NB4 (cell line): Measurements from ENCODE around the gene FBLN7.
A peak's percentile ranks its signal among the peaks of the same experiment; 100 is the strongest.
"Not testable (repeated sequence)": the region's sequence is repeated elsewhere in the genome, so short reads cannot be mapped to it uniquely, and the experiment has no call there.

Experiments
- DNase-seq: peaks from one replicate; pipeline ENCODE4 v3.0.0; 2010; ENCODE audit warnings: low read depth
- H3K4me3 ChIP-seq: one replicate; pipeline ENCODE4 v1.5.1; 2011; ENCODE audit warnings: mild to moderate bottlenecking, low read depth, low read length, moderate library complexity
- CTCF ChIP-seq: IDR thresholded peaks from one replicate; pipeline ENCODE4 v1.5.1; 2012; ENCODE audit warnings: low read depth, low read length
- MAX ChIP-seq: IDR thresholded peaks from 2 replicates; pipeline ENCODE4 v1.6.1; 2011; ENCODE audit warnings: low read depth, low read length
- MYC ChIP-seq: IDR thresholded peaks from 2 replicates; pipeline ENCODE4 v1.6.1; 2011; ENCODE audit warnings: low read depth, low read length
- POLR2A ChIP-seq: IDR thresholded peaks from 2 replicates; pipeline ENCODE4 v1.6.1; 2011; ENCODE audit warnings: mild to moderate bottlenecking; ENCODE audit not compliant: insufficient read length; ENCODE audit errors: extremely low read depth

FBLN7 gene

GRCh38 chr2:112129060-112129459 lies 9.1 kb upstream of the FBLN7 start:
- no peak for TF ChIP-seq CTCF
- TF ChIP-seq POLR2A: no peak
- no peak for TF ChIP-seq MYC
- TF ChIP-seq MAX: no peak
- DNase-seq: no peak
- H3K4me3 ChIP-seq: no peak overlapping the region

- TF ChIP-seq CTCF (no peak), MAX (no peak), POLR2A (no peak), MYC (no peak)
- DNase-seq: no peak
- no peak overlapping the region for H3K4me3 ChIP-seq
Measured at GRCh38 chr2:112133344-112133743, 4.8 kb upstream of the FBLN7 start.

- no peak for DNase-seq
- no peak overlapping the region for H3K4me3 ChIP-seq
- TF ChIP-seq CTCF (no peak), MYC (no peak), MAX (no peak), POLR2A (no peak)
Measured at GRCh38 chr2:112134120-112134519, 4.1 kb upstream of the FBLN7 start.

- H3K4me3 ChIP-seq: no peak overlapping the region
- no peak for DNase-seq
- no peak for TF ChIP-seq MAX
- no peak for TF ChIP-seq CTCF
- TF ChIP-seq MYC: no peak
- no peak for TF ChIP-seq POLR2A
Measured at GRCh38 chr2:112136096-112136495, 2.1 kb upstream of the FBLN7 start.

DNA sequence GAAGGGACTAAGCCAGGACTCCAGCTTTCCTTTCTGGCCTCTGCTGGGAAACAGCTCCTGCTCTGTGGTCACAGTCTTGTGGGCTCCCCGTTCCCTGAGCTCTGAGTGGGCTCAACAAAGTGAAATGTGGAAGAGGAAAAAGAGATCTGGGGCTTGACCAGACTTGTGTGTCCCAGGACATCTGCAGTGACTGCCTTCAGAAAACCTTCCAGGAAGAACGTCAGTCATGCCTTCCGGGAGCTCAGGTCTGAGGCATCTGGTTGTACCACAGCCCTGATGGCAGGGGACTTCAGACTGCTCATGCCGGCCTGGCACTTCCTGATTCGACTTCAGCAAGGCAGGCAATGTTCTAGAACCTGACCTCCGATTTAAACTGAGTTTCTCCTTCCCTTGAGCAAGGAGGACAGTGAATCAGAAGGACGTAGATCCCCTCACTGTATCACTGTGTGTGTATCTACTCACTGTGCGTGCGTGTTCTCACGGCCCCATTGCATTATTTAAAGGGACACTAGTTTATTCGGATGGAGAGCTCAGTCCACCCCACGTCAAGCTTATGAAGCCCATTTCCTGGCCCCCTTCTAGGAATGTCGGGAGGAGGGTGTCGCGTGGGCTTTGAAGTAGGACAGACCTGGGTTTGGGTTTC lies 548 bp upstream of the FBLN7 start:
- no peak overlapping the region for H3K4me3 ChIP-seq
- no peak for TF ChIP-seq MYC
- no peak for TF ChIP-seq MAX
- no peak for TF ChIP-seq POLR2A
- no peak for TF ChIP-seq CTCF
- DNase-seq: peak; percentile 49

DNA sequence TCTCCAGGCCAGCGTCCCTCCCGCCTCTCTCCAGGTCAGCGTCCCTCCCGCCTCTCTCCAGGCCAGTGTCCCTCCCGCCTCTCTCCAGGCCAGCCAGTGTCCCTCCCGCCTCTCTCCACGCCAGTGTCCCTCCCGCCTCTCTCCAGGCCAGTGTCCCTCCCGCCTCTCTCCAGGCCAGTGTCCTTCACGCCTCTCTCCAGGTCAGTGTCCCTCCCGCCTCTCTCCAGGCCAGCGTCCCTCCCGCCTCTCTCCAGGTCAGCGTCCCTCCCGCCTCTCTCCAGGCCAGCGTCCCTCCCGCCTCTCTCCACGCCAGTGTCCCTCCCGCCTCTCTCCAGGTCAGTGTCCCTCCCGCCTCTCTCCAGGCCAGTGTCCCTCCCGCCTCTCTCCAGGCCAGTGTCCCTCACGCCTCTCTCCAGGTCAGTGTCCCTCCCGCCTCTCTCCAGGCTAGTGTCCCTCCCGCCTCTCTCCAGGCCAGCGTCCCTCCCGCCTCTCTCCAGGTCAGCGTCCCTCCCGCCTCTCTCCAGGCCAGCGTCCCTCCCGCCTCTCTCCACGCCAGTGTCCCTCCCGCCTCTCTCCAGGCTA lies 939 bp downstream of the FBLN7 start:
- not testable (repeated sequence) for H3K4me3 ChIP-seq, DNase-seq

DNA sequence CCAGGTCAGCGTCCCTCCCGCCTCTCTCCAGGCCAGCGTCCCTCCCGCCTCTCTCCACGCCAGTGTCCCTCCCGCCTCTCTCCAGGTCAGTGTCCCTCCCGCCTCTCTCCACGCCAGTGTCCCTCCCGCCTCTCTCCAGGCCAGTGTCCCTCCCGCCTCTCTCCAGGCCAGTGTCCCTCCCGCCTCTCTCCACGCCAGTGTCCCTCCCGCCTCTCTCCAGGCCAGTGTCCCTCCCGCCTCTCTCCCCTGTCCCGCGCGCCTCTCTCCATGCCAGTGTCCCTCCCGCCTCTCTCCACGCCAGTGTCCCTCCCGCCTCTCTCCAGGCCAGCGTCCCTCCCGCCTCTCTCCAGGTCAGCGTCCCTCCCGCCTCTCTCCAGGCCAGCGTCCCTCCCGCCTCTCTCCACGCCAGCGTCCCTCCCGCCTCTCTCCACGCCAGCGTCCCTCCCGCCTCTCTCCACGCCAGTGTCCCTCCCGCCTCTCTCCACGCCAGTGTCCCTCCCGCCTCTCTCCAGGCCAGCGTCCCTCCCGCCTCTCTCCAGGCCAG lies 1.5 kb downstream of the FBLN7 start:
- H3K4me3 ChIP-seq: not testable (repeated sequence)

More for the DNA sequence above, 1.5 kb downstream of the FBLN7 start:
- not testable (repeated sequence) for DNase-seq
